Spinal cord (tissue), 10 donors: ENCODE data around the gene FAM13B. TPM values are rescaled to one million over a fixed set of nuclear protein-coding genes. Genes with fewer than 3 reads are reported as not detected.
A peak's percentile ranks its signal among the peaks of the same experiment; 100 is the strongest.
"Not testable (repeated sequence)": the region's sequence is repeated elsewhere in the genome, so short reads cannot be mapped to it uniquely, and the experiment has no call there.

ENCODE experiments used
- DNase-seq, 6 donors: peaks; one replicate each; pipeline versions ENCODE4 v3.0.0 to v3.0.0-alpha.2; 2013 to 2015; ENCODE audit warnings: low spot score in 6 of 6, low read depth in 4 of 6
- H3K27ac ChIP-seq: one replicate; pipeline ENCODE4 v1.5.1; 2013; ENCODE audit warnings: low read depth, low read length, control low read depth
- H3K27me3 ChIP-seq: one replicate; pipeline ENCODE4 v1.6.1; 2013; ENCODE audit warnings: low read length; ENCODE audit not compliant: control insufficient read depth, insufficient read depth
- H3K36me3 ChIP-seq: one replicate; pipeline ENCODE4 v1.6.1; 2013; ENCODE audit warnings: low read length; ENCODE audit not compliant: control insufficient read depth, insufficient read depth
- H3K4me1 ChIP-seq: one replicate; pipeline ENCODE4 v1.6.1; 2013; ENCODE audit warnings: low read length; ENCODE audit not compliant: control insufficient read depth, insufficient read depth
- H3K4me3 ChIP-seq: one replicate; pipeline ENCODE4 v1.5.1; 2013; ENCODE audit warnings: low read depth, low read length, control low read depth
- H3K9me3 ChIP-seq: one replicate; pipeline ENCODE4 v1.6.1; 2013; ENCODE audit warnings: low read length; ENCODE audit not compliant: control insufficient read depth, insufficient read depth
- WGBS: methylation state at CpG from one replicate; pipeline ENCODE4 v1.1.5; 2013; ENCODE audit warnings: missing lambda C conversion rate; ENCODE audit not compliant: insufficient coverage; 5-methylcytosine and 5-hydroxymethylcytosine counted together
- polyA plus RNA-seq, 2 donors: library from polyadenylated mRNA; unstranded; fragments of 120-200 nt; gene quantifications; one replicate each; pipeline ENCODE4 v1.2.1, GENCODE V29; 2013; ENCODE audit not compliant: insufficient read length in 2 of 2
- total RNA-seq, 2 donors: library from RNA; depleted of rRNA in 1 of 2; stranded (reverse); fragments of 120-200 nt in 1 of 2; fragments of >200 nt in 1 of 2; gene quantifications; one replicate each; pipeline versions ENCODE4 v1.2.3 to v1.2.4, GENCODE V29; 2013 to 2014
- donor health status: healthy.

Gene FAM13B
- total and polyA plus RNA-seq, 4 donors, result 39.5 to 92.9 (median 72.1) TPM

GRCh38 chr5:137954131-137954879 is 78.6 kb downstream of the FAM13B start:
- DNase-seq, result no peak
- 100% methylated on average over 2 of the region's 9 CpGs for WGBS
- H3K9me3 ChIP-seq, result no peaks in the 10 kb centered on the region
- H3K36me3 ChIP-seq, result peaks cover 15% of the 10 kb centered on the region
- no peak overlapping the region for H3K27ac ChIP-seq
- no peaks in the 10 kb centered on the region for H3K4me1 ChIP-seq
- H3K4me3 ChIP-seq, result no peak overlapping the region
- H3K27me3 ChIP-seq, result no peaks in the 10 kb centered on the region

GRCh38 chr5:137945825-137946224 is 87.1 kb downstream of the FAM13B start:
- no peaks in the 10 kb centered on the region for H3K4me1 ChIP-seq
- peaks cover 24% of the 10 kb centered on the region for H3K36me3 ChIP-seq
- DNase-seq, result no peak
- H3K27me3 ChIP-seq, result no peaks in the 10 kb centered on the region
- H3K9me3 ChIP-seq, result no peaks in the 10 kb centered on the region
- 100% methylated on average over 1 of the region's 1 CpG for WGBS
- no peak overlapping the region for H3K27ac ChIP-seq
- H3K4me3 ChIP-seq, result no peak overlapping the region

GRCh38 chr5:137944280-137944679 is 88.6 kb downstream of the FAM13B start:
- 100% methylated on average over 2 of the region's 4 CpGs for WGBS
- DNase-seq, result not testable (repeated sequence)

GRCh38 chr5:137939331-137939730 is 93.5 kb downstream of the FAM13B start:
- H3K9me3 ChIP-seq, result no peaks in the 10 kb centered on the region
- no peaks in the 10 kb centered on the region for H3K4me1 ChIP-seq
- H3K36me3 ChIP-seq, result peaks cover 23% of the 10 kb centered on the region
- H3K4me3 ChIP-seq, result no peak overlapping the region
- no peak for DNase-seq
- H3K27ac ChIP-seq, result no peak overlapping the region
- 80% methylated on average over 1 of the region's 7 CpGs for WGBS
- no peaks in the 10 kb centered on the region for H3K27me3 ChIP-seq

More at GRCh38 chr5:137944280-137944679, 88.6 kb downstream of the FAM13B start:
- not testable (repeated sequence) for H3K27ac ChIP-seq, H3K4me1 ChIP-seq, H3K4me3 ChIP-seq, H3K27me3 ChIP-seq, H3K9me3 ChIP-seq
- peaks cover 27% of the 10 kb centered on the region for H3K36me3 ChIP-seq

- H3K27ac ChIP-seq, result no peak overlapping the region
- peaks cover 23% of the 10 kb centered on the region for H3K36me3 ChIP-seq
- H3K27me3 ChIP-seq, result no peaks in the 10 kb centered on the region
- WGBS, result no CpG with 5 or more reads among the region's 1 CpG
- no peaks in the 10 kb centered on the region for H3K9me3 ChIP-seq
- no peaks in the 10 kb centered on the region for H3K4me1 ChIP-seq
- DNase-seq, result no peak
- no peak overlapping the region for H3K4me3 ChIP-seq
Observed at GRCh38 chr5:137938751-137939143, 94.1 kb downstream of the FAM13B start.

GRCh38 chr5:137937994-137938750 is 94.7 kb downstream of the FAM13B start:
- Histone ChIP-seq H3K9me3 (no peaks in the 10 kb centered on the region), H3K36me3 (peaks cover 19% of the 10 kb centered on the region), H3K4me1 (no peaks in the 10 kb centered on the region), H3K27me3 (no peaks in the 10 kb centered on the region), H3K4me3 (no peak overlapping the region), H3K27ac (no peak overlapping the region)
- DNase-seq, result no peak
- WGBS, result no CpG with 5 or more reads among the region's 1 CpG

- H3K4me3 ChIP-seq, result no peak overlapping the region
- WGBS, result no CpG with 5 or more reads among the region's 3 CpGs
- H3K27me3 ChIP-seq, result no peaks in the 10 kb centered on the region
- DNase-seq, result no peak
- no peaks in the 10 kb centered on the region for H3K4me1 ChIP-seq
- peaks cover 10% of the 10 kb centered on the region for H3K36me3 ChIP-seq
- no peaks in the 10 kb centered on the region for H3K9me3 ChIP-seq
- no peak overlapping the region for H3K27ac ChIP-seq
Observed at GRCh38 chr5:137935694-137936093, 97.2 kb downstream of the FAM13B start.

- Histone ChIP-seq H3K4me1 (no peaks in the 10 kb centered on the region), H3K36me3 (peaks cover 8% of the 10 kb centered on the region), H3K27ac (no peak overlapping the region), H3K27me3 (no peaks in the 10 kb centered on the region), H3K9me3 (no peaks in the 10 kb centered on the region), H3K4me3 (no peak overlapping the region)
- DNase-seq, result no peak
- no CpG with 5 or more reads among the region's 1 CpG for WGBS
Observed at GRCh38 chr5:137935190-137935589, 97.7 kb downstream of the FAM13B start.

GRCh38 chr5:137933491-137933911 is 99.4 kb downstream of the FAM13B start:
- Histone ChIP-seq H3K4me1 (no peaks in the 10 kb centered on the region), H3K4me3 (no peak overlapping the region), H3K27me3 (no peaks in the 10 kb centered on the region), H3K9me3 (no peaks in the 10 kb centered on the region), H3K27ac (no peak overlapping the region), H3K36me3 (no peaks in the 10 kb centered on the region)
- DNase-seq, result peak in 3 of 6 donors; percentile 7 to 48 (median 44)
- WGBS, result 0% methylated on average over 1 of the region's 3 CpGs

- no peak for DNase-seq
- no peaks in the 10 kb centered on the region for H3K36me3 ChIP-seq
- no peaks in the 10 kb centered on the region for H3K27me3 ChIP-seq
- H3K9me3 ChIP-seq, result no peaks in the 10 kb centered on the region
- H3K4me3 ChIP-seq, result no peak overlapping the region
- no peaks in the 10 kb centered on the region for H3K4me1 ChIP-seq
- H3K27ac ChIP-seq, result no peak overlapping the region
- 100% methylated on average over 1 of the region's 3 CpGs for WGBS
Observed at GRCh38 chr5:137932800-137933199, 100.1 kb downstream of the FAM13B start.
